ENCODE measurements around the gene SLC4A9. TPM values are rescaled to one million over a fixed set of nuclear protein-coding genes. Genes with fewer than 3 reads are reported as not detected.
A peak's percentile ranks its signal among the peaks of the same experiment; 100 is the strongest.
"Not testable (repeated sequence)": the region's sequence is repeated elsewhere in the genome, so short reads cannot be mapped to it uniquely, and the experiment has no call there.

SLC4A9 gene
- total RNA-seq, 4 donors from 2014 or later, result 0.29 to 0.45 (median 0.29) TPM; not detected in 1

- no peak for DNase-seq
- Histone ChIP-seq H3K9me3 (no peaks in the 10 kb centered on the region), H3K27me3 (no peaks in the 10 kb centered on the region), H3K4me1 (peaks cover 20 to 32% of the 10 kb centered on the region in 2 donors), H3K27ac (peak overlapping the region in 1 of 3 donors; percentile 61), H3K36me3 (peaks cover 0 to 3% of the 10 kb centered on the region in 2 donors), H3K4me3 (replicated peaks in 1 of 3) (no peak overlapping the region)
- intact Hi-C loops (cut with DNase I), result no loop called here
- TF ChIP-seq POLR2A (IDR thresholded peaks at IDR 0.05), result no peak
- TF ChIP-seq CTCF (IDR thresholded peaks at IDR 0.05), result no peak
- WGBS, 2 donors, result 74 to 78% methylated on average over 4 of the region's 5 CpGs
These were observed 18.4 kb upstream of the SLC4A9 start for GRCh38 chr5:140341591-140341990.

- no peak for DNase-seq
- Histone ChIP-seq H3K9me3 (no peaks in the 10 kb centered on the region), H3K36me3 (peaks cover 0 to 3% of the 10 kb centered on the region in 2 donors), H3K4me3 (replicated peaks in 1 of 3) (no peak overlapping the region), H3K4me1 (peaks cover 25 to 37% of the 10 kb centered on the region in 2 donors), H3K27me3 (no peaks in the 10 kb centered on the region), H3K27ac (no peak overlapping the region)
- 75 to 81% methylated on average over 6 of the region's 6 CpGs for WGBS, 2 donors
- intact Hi-C loops (cut with DNase I), result no loop called here
- TF ChIP-seq CTCF (IDR thresholded peaks at IDR 0.05), result no peak
These were observed 17.7 kb upstream of the SLC4A9 start for GRCh38 chr5:140342287-140342686.

GRCh38 chr5:140342896-140343295 is 17.1 kb upstream of the SLC4A9 start:
- Histone ChIP-seq H3K4me1 (peaks cover 27 to 43% of the 10 kb centered on the region in 2 donors), H3K4me3 (replicated peaks in 1 of 3) (no peak overlapping the region)

GRCh38 chr5:140343849-140344248 is 16.1 kb upstream of the SLC4A9 start:
- Histone ChIP-seq H3K4me1 (peaks cover 27 to 48% of the 10 kb centered on the region in 2 donors), H3K27ac (peak overlapping the region in 1 of 3 donors; percentile 29)
- H3K27me3 ChIP-seq; H3K36me3 ChIP-seq; H3K4me3 ChIP-seq (replicated peaks in 1 of 3); DNase-seq; intact Hi-C loops (cut with DNase I); H3K9me3 ChIP-seq: not testable (repeated sequence)
- 93 to 94% methylated on average over 8 of the region's 8 CpGs for WGBS, 2 donors

More at GRCh38 chr5:140342896-140343295, 17.1 kb upstream of the SLC4A9 start:
- H3K36me3 ChIP-seq, result peaks cover 0 to 3% of the 10 kb centered on the region in 2 donors
- no peaks in the 10 kb centered on the region for H3K27me3 ChIP-seq
- intact Hi-C loops (cut with DNase I), result no loop called here
- no peaks in the 10 kb centered on the region for H3K9me3 ChIP-seq
- no peak for DNase-seq
- no peak for TF ChIP-seq CTCF (IDR thresholded peaks at IDR 0.05)
- TF ChIP-seq POLR2A (IDR thresholded peaks at IDR 0.05), result no peak
- WGBS, 2 donors, result 71 to 75% methylated on average over 1 of the region's 1 CpG
- peak overlapping the region in 2 of 3 donors; percentile 29 for H3K27ac ChIP-seq

- TF ChIP-seq CTCF (IDR thresholded peaks at IDR 0.05), result no peak
- WGBS, 2 donors, result 50 to 57% methylated on average over 4 of the region's 4 CpGs
These were observed 15.1 kb upstream of the SLC4A9 start for GRCh38 chr5:140344683-140345423.

More at GRCh38 chr5:140344683-140345423, 15.1 kb upstream of the SLC4A9 start:
- no peaks in the 10 kb centered on the region for H3K27me3 ChIP-seq
- peaks cover 0 to 3% of the 10 kb centered on the region in 2 donors for H3K36me3 ChIP-seq
- peak overlapping the region in 2 of 3 donors; percentile 82 to 84 for H3K27ac ChIP-seq
- H3K4me1 ChIP-seq, result peaks cover 27 to 44% of the 10 kb centered on the region in 2 donors
- DNase-seq, result peak; percentile 34 to 53
- peak overlapping the region in 1 of 3 donors; percentile 85 for H3K4me3 ChIP-seq (replicated peaks in 1 of 3)
- H3K9me3 ChIP-seq, result no peaks in the 10 kb centered on the region
- intact Hi-C loops (cut with DNase I), result loop anchor here (5.0 kb wide), 1 partner anchor 103 kb away; no protein-coding TSS in a partner anchor
